ENCODE results near the gene M1AP. TPM values are rescaled to one million over a fixed set of nuclear protein-coding genes. Genes with fewer than 3 reads are reported as not detected.

The M1AP gene
- total and polyA plus RNA-seq, 2 of the 8 experiments (the other 6 are each of a cell fraction or from before 2014, with no cell fraction given), result 4.8 TPM

DNA sequence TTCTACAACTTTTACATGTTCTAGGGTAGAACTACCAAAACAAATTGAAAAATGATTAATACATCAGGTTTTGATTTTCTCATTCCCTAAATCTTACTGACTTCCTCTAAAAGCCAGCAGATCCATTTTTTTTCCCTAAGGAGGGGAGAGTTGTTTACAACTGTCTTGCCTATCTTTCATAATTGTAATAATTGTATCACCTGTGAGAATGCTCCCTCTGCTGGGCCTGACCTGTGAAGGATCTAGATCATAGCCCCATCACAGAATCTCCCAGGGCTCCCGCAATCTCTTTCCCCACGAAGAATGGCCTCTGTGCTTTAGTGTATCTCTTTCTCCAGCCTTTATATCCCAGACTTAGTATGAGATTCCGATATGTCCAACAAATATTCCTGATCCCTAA lies 103.5 kb downstream of the M1AP start:
- POLR2A ChIA-PET (ENCODE audit: partially characterized antibody), result interaction anchor here (5.2 kb wide), 1 partner anchor 14 kb away, joined by 39 read pairs; the partner anchor contains the start of genes AUP1 and HTRA2
- Histone ChIP-seq H3K56ac (replicated peaks; ENCODE audit: insufficient read length, low read depth, low read length) (no peak overlapping the region), H3K18ac (ENCODE audit: extremely low read depth, low read length) (no peak overlapping the region), H2BK5ac (ENCODE audit: low read depth, low read length) (no peak overlapping the region), H2AFZ (ENCODE audit: low read length) (no peak overlapping the region), H2BK20ac (ENCODE audit: low read length) (no peak overlapping the region), H3K4ac (replicated peaks; ENCODE audit: insufficient read length, low read depth, low read length) (no peak overlapping the region), H3K36me3 (ENCODE audit: control insufficient read depth in 2 of 4, insufficient read depth in 4 of 4, low read length in 3 of 4) (no peaks in the 10 kb centered on the region), H3K79me2 (ENCODE audit: control insufficient read depth in 1 of 2, insufficient read depth in 2 of 2, low read length in 2 of 2) (no peaks in the 10 kb centered on the region), H3K4me1 (replicated peaks in 1 of 4; ENCODE audit: control insufficient read depth in 3 of 4, insufficient read depth in 4 of 4, low read length in 3 of 4) (peaks cover 0 to 6% (median 2%) of the 10 kb centered on the region in 4 experiments; a peak in 4 of 7 replicates), H4K91ac (replicated peaks; ENCODE audit: insufficient read length, low read length) (no peak overlapping the region), H3K9me3 (ENCODE audit: insufficient read depth in 2 of 2, low read depth in 1 of 2, low read length in 1 of 2) (no peaks in the 10 kb centered on the region), H3K27ac (ENCODE audit: low read depth, low read length) (no peak overlapping the region), H4K8ac (ENCODE audit: extremely low read depth, insufficient read depth, low read length) (no peak overlapping the region), H2AK5ac (ENCODE audit: low read depth, low read length) (no peak overlapping the region), H4K5ac (ENCODE audit: insufficient read length, low read depth, low read length) (no peak overlapping the region), H3K79me1 (ENCODE audit: low read depth, low read length) (no peaks in the 10 kb centered on the region), H3K23ac (ENCODE audit: insufficient read length) (no peak overlapping the region), H3K4me3 (ENCODE audit: extremely low read depth in 1 of 4, insufficient read depth in 2 of 4, low read depth in 3 of 4, low read length in 4 of 4) (no peak overlapping the region), H3K14ac (ENCODE audit: insufficient read length) (no peak overlapping the region), H4K20me1 (replicated peaks in 1 of 2; ENCODE audit: control insufficient read depth in 1 of 2, insufficient read depth in 2 of 2, low read length in 2 of 2) (peaks cover 3 to 4% of the 10 kb centered on the region in 2 experiments), H3K27me3 (replicated peaks in 1 of 4; ENCODE audit: control insufficient read depth in 3 of 4, extremely low read depth in 1 of 4, insufficient read depth in 3 of 4, low read length in 3 of 4) (peaks cover 0 to 26% (median 11%) of the 10 kb centered on the region in 4 experiments; a peak in 6 of 7 replicates), H2BK15ac (ENCODE audit: low read length) (no peak overlapping the region), H3K4me2 (ENCODE audit: insufficient read depth in 1 of 2, low read depth in 2 of 2, low read length in 2 of 2) (no peak overlapping the region), H2BK12ac (ENCODE audit: low read depth, low read length) (no peak overlapping the region), H3K9ac (replicated peaks in 1 of 4; ENCODE audit: extremely low read depth in 1 of 4, low read depth in 3 of 4, low read length in 3 of 4) (no peak overlapping the region), H3K23me2 (ENCODE audit: low read depth, low read length) (peaks cover 9% of the 10 kb centered on the region), H2BK120ac (replicated peaks; ENCODE audit: low read depth, low read length) (no peak overlapping the region)
- no peak for DNase-seq (ENCODE audit: low read depth in 1 of 2, low spot score in 2 of 2)
- FAIRE-seq, result no peak
- TF ChIP-seq YY1 (IDR thresholded peaks at IDR 0.05; ENCODE audit: low read depth, low read length) (no peak), RFX5 (IDR thresholded peaks at IDR 0.05; ENCODE audit: borderline replicate concordance, low read depth, low read length) (no peak), MAX (IDR thresholded peaks at IDR 0.05) (no peak), SUZ12 (IDR thresholded peaks at IDR 0.05; ENCODE audit: low read length) (no peak), SP4 (IDR thresholded peaks at IDR 0.05; ENCODE audit: low read length) (no peak), GABPA (IDR thresholded peaks at IDR 0.05; ENCODE audit: borderline replicate concordance, insufficient read depth, low read length) (no peak), EP300 (IDR thresholded peaks at IDR 0.05; ENCODE audit: borderline replicate concordance in 1 of 2, low read depth in 2 of 2, low read length in 2 of 2) (no peak), EZH2 (IDR thresholded peaks at IDR 0.05; ENCODE audit: low read depth, low read length, severe bottlenecking) (no peak), KDM1A (IDR thresholded peaks at IDR 0.05; ENCODE audit: borderline replicate concordance, low read length) (no peak)
- WGBS, 2 experiments (ENCODE audit: extremely low coverage in 1 of 2, insufficient coverage in 1 of 2, insufficient read length in 1 of 2, insufficient replicate concordance in 2 of 2, low coverage in 1 of 2, low lambda C conversion rate in 2 of 2, missing lambda C conversion rate in 1 of 2), result 75% methylated on average over 3 of the region's 3 CpGs; no CpG with 5 or more reads in 1 of the 2 experiments
- CTCF ChIA-PET (ENCODE audit: partially characterized antibody), result interaction anchor here (0.6 to 1.6 kb wide), 6 partner anchors 11 to 815 kb away, joined by 3 to 7 read pairs (median 3); no protein-coding TSS in a partner anchor
